Type B pancreatic cell (in vitro differentiated cells): ENCODE results near the gene PANX3. TPM values are rescaled to one million over a fixed set of nuclear protein-coding genes. Genes with fewer than 3 reads are reported as not detected.

Experiments
- DNase-seq: peaks from one replicate; pipeline ENCODE4 v3.0.0; 2021; ENCODE audit warnings: mixed read lengths; ENCODE audit not compliant: unreplicated experiment; ENCODE audit errors: extremely low spot score
- H3K27ac Mint-ChIP-seq: 2 replicates; pipeline ENCODE4 v1.8.0; 2021; ENCODE audit warnings: mild to moderate bottlenecking, mixed read lengths
- H3K27me3 Mint-ChIP-seq: 2 replicates; pipeline ENCODE4 v1.8.0; 2021; ENCODE audit warnings: mixed read lengths
- H3K36me3 Mint-ChIP-seq: 2 replicates; pipeline ENCODE4 v1.8.0; 2021; ENCODE audit warnings: mixed read lengths
- H3K4me1 Mint-ChIP-seq: one replicate; pipeline ENCODE4 v1.8.0; 2021; ENCODE audit warnings: mixed read lengths; ENCODE audit not compliant: unreplicated experiment
- H3K4me3 Mint-ChIP-seq: 2 replicates; pipeline ENCODE4 v1.8.0; 2021; ENCODE audit warnings: mild to moderate bottlenecking, mixed read lengths
- H3K9me3 Mint-ChIP-seq: 2 replicates; pipeline ENCODE4 v1.8.0; 2021; ENCODE audit warnings: mixed read lengths
- total RNA-seq: library from RNA; stranded (reverse); gene quantifications from 2 replicates; pipeline ENCODE4 v1.2.1, GENCODE V29; 2021; ENCODE audit warnings: low replicate concordance
- TF ChIP-seq, protein P1 (sequence below): fragments of 200-600 bp; sonication (generic); conservative IDR thresholded peaks from 2 replicates; pipeline ENCODE4 v1.5.0; 2021; ENCODE audit warnings: antibody characterized with exemption, mild to moderate bottlenecking

Gene PANX3
- total RNA-seq, 1 donor from 2014 or later = not detected

- Mint-ChIP-seq H3K36me3 (no peaks in the 10 kb centered on the region), H3K4me3 (no peak overlapping the region), H3K9me3 (no peaks in the 10 kb centered on the region), H3K27ac (no peak overlapping the region), H3K27me3 (peaks cover 15% of the 10 kb centered on the region), H3K4me1 (no peaks in the 10 kb centered on the region)
- DNase-seq = no peak
- TF ChIP-seq, protein P1, sequence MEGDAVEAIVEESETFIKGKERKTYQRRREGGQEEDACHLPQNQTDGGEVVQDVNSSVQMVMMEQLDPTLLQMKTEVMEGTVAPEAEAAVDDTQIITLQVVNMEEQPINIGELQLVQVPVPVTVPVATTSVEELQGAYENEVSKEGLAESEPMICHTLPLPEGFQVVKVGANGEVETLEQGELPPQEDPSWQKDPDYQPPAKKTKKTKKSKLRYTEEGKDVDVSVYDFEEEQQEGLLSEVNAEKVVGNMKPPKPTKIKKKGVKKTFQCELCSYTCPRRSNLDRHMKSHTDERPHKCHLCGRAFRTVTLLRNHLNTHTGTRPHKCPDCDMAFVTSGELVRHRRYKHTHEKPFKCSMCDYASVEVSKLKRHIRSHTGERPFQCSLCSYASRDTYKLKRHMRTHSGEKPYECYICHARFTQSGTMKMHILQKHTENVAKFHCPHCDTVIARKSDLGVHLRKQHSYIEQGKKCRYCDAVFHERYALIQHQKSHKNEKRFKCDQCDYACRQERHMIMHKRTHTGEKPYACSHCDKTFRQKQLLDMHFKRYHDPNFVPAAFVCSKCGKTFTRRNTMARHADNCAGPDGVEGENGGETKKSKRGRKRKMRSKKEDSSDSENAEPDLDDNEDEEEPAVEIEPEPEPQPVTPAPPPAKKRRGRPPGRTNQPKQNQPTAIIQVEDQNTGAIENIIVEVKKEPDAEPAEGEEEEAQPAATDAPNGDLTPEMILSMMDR = no peak
Measured at GRCh38 chr11:124591430-124591829, 19.8 kb upstream of the PANX3 start.

DNA sequence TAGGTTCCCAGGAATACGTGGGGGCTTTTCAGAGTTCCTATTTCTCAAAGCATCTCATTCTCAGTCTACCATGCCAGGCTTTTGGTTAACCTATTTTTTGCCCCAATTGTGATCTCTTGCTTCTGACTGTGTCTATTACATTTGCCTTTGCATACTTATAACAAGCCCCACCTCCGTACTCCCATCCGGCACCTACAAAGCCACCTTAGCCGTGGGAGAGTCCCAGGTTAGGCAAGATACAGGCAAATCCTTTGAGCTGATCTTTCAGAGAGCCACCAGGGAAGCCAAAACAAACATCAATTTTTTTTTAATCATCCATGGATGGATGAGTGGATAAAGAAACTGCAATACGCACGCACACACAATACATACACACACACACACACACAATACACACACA lies 18.6 kb upstream of the PANX3 start:
- Mint-ChIP-seq H3K4me1 (no peaks in the 10 kb centered on the region), H3K27me3 (peaks cover 15% of the 10 kb centered on the region), H3K27ac (no peak overlapping the region), H3K36me3 (no peaks in the 10 kb centered on the region), H3K9me3 (no peaks in the 10 kb centered on the region), H3K4me3 (no peak overlapping the region)
- no peak for DNase-seq
- TF ChIP-seq, protein P1 = no peak

DNA sequence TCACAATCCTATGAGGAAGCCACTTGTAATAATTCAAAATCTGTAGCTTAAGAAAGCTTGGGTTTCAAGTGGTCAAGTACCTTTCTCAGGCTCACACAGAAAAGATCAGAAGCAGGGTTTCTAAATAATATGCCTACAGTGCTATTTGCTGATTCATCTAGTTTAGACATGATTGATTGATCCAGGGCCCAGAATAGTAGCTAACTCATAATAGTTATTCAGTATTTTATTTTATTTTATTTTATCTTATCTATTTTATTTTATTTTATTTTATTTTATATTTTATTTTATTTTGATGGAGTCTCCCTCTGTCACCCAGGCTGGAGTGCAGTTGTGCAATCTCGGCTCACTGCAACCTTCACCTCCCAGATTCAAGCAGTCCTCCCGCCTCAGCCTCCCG lies 15.9 kb upstream of the PANX3 start:
- H3K9me3 Mint-ChIP-seq = no peaks in the 10 kb centered on the region
- H3K4me1 Mint-ChIP-seq = no peaks in the 10 kb centered on the region
- H3K27me3 Mint-ChIP-seq = peaks cover 13% of the 10 kb centered on the region
- TF ChIP-seq, protein P1 = no peak
- no peak overlapping the region for H3K4me3 Mint-ChIP-seq
- DNase-seq = no peak
- H3K36me3 Mint-ChIP-seq = no peaks in the 10 kb centered on the region
- no peak overlapping the region for H3K27ac Mint-ChIP-seq

DNA sequence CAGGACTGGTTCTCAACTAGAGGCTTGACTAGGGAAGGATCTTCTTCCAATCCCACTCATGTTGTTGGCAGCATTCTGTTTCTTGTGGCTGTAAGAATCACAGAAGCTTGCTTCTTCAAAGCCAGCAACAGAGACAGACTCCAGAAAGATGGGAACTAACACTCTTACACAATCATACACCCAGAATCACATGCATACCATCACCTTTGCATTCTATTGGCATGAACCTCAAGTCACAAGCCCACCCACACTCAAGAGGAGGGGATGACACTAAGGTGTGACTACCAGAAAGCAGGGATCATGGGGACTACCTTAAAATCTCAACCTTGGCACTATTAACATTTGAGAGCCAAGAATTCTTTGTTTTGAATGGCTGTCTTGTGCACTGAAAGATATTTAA lies 13.6 kb upstream of the PANX3 start:
- Mint-ChIP-seq H3K4me1 (peaks cover 7% of the 10 kb centered on the region), H3K27ac (no peak overlapping the region), H3K36me3 (no peaks in the 10 kb centered on the region), H3K4me3 (no peak overlapping the region), H3K27me3 (peaks cover 13% of the 10 kb centered on the region), H3K9me3 (no peaks in the 10 kb centered on the region)
- TF ChIP-seq, protein P1 = no peak
- DNase-seq = no peak

GRCh38 chr11:124600621-124601320 lies 10.5 kb upstream of the PANX3 start:
- H3K36me3 Mint-ChIP-seq = no peaks in the 10 kb centered on the region
- DNase-seq = no peak
- no peaks in the 10 kb centered on the region for H3K9me3 Mint-ChIP-seq
- TF ChIP-seq, protein P1 = no peak
- H3K4me3 Mint-ChIP-seq = no peak overlapping the region
- H3K4me1 Mint-ChIP-seq = peaks cover 7% of the 10 kb centered on the region
- peaks cover 13% of the 10 kb centered on the region for H3K27me3 Mint-ChIP-seq
- no peak overlapping the region for H3K27ac Mint-ChIP-seq
